H1 (cell line): ENCODE data around the gene GPSM1.

Experiments
- CBX5 ChIP-seq: fragments of 300-800, 300-1000 bp; sonication (generic); IDR thresholded peaks from 2 replicates; pipeline ENCODE4 v1.7.1; 2016; ENCODE audit warnings: antibody characterized with exemption, low read length, low read depth
- CEBPB ChIP-seq: IDR thresholded peaks from 2 replicates; pipeline ENCODE4 v1.6.1; 2012; ENCODE audit warnings: low read depth, low read length
- CTCF ChIP-seq, 3 experiments: IDR thresholded peaks; 1 replicate in 2 of 3; 2 replicates in 1 of 3; pipeline versions ENCODE4 v1.5.1 to v1.6.1; 2011; ENCODE audit warnings: low read length in 3 of 3, mild to moderate bottlenecking in 3 of 3, inconsistent platforms in 2 of 3, low read depth in 1 of 3, moderate library complexity in 1 of 3; ENCODE audit not compliant: insufficient read depth in 1 of 3; ENCODE audit errors: control extremely low read depth in 1 of 3
- EP300 ChIP-seq, 2 experiments: IDR thresholded peaks; 1 replicate in 1 of 2; 2 replicates in 1 of 2; pipeline ENCODE4 v1.6.1; 2011 to 2012; ENCODE audit warnings: low read depth in 2 of 2, low read length in 2 of 2, mild to moderate bottlenecking in 2 of 2, borderline replicate concordance in 1 of 2, inconsistent platforms in 1 of 2, moderate library complexity in 1 of 2
- EZH2 ChIP-seq: fragments of 200-600 bp; sonication (generic); IDR thresholded peaks from 2 replicates; pipeline ENCODE4 v1.7.1; 2012; ENCODE audit warnings: low read depth, mild to moderate bottlenecking, moderate library complexity, low read length, inconsistent platforms; ENCODE audit not compliant: severe bottlenecking
- NRF1 ChIP-seq: IDR thresholded peaks from 2 replicates; pipeline ENCODE4 v1.6.1; 2011; ENCODE audit warnings: mild to moderate bottlenecking, low read depth, low read length, improper control_type of control experiment
- POLR2A ChIP-seq, 2 experiments: IDR thresholded peaks; 1 replicate in 1 of 2; 2 replicates in 1 of 2; pipeline ENCODE4 v1.6.1; 2011; ENCODE audit warnings: low read depth in 2 of 2, low read length in 2 of 2, mild to moderate bottlenecking in 2 of 2; ENCODE audit errors: control extremely low read depth in 1 of 2
- POLR2AphosphoS5 ChIP-seq: IDR thresholded peaks from 2 replicates; pipeline ENCODE4 v1.6.1; 2011; ENCODE audit warnings: low read depth, low read length
- RFX5 ChIP-seq: IDR thresholded peaks from 2 replicates; pipeline ENCODE4 v1.6.1; 2011; ENCODE audit warnings: low read depth, low read length, improper control_type of control experiment, borderline replicate concordance
- SP1 ChIP-seq: IDR thresholded peaks from 2 replicates; pipeline ENCODE4 v1.6.1; 2011; ENCODE audit warnings: low read depth, low read length
- TCF12 ChIP-seq: IDR thresholded peaks from 2 replicates; pipeline ENCODE4 v1.6.1; 2011; ENCODE audit warnings: low read depth, mild to moderate bottlenecking, low read length
- ZNF274 ChIP-seq: IDR thresholded peaks from 2 replicates; pipeline ENCODE4 v1.7.0; 2012; ENCODE audit warnings: low read length, borderline replicate concordance; ENCODE audit errors: extremely low read depth

DNA sequence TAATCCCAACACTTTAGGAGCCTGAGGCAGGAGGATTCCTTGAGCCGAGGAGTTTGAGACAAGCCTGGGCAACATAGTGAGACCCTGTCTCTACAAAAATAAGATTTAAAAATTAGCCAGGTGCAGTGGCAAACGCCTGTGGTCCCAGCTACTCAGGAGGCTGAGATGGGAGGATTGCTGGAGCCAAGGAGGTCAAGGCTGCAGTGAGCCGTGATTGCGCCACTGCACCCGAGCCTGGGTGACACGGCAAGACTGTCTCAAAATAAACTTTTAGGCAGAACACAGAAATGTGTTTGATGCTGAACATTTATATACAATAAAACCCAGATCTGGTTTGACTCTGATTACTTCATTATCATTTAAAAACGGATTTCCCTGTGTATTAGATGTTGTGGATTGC lies 78.1 kb downstream of the GPSM1 start:
- TF ChIP-seq CTCF (IDR thresholded peaks at IDR 0.05; ENCODE audit: control extremely low read depth in 1 of 3, insufficient read depth in 1 of 3, low read depth in 1 of 3, low read length in 3 of 3) (no peak), TCF12 (no peak), CBX5 (no peak), POLR2AphosphoS5 (no peak), NRF1 (no peak), ZNF274 (no peak), SP1 (no peak), EP300 (IDR thresholded peaks at IDR 0.05; ENCODE audit: borderline replicate concordance in 1 of 2, low read depth in 2 of 2, low read length in 2 of 2) (no peak), RFX5 (no peak), POLR2A (IDR thresholded peaks at IDR 0.05; ENCODE audit: control extremely low read depth in 1 of 2, low read depth in 2 of 2, low read length in 2 of 2) (no peak), EZH2 (no peak), CEBPB (no peak)
